SK-N-SH (cell line): ENCODE results near the gene UST. TPM values are rescaled to one million over a fixed set of nuclear protein-coding genes. Genes with fewer than 3 reads are reported as not detected.

ENCODE experiments used
- CTCF ChIA-PET: fragments of 300-600, 350-600 bp; formaldehyde crosslinking; extraction: SDS; loops from one replicate; lab custom pipeline; 2021; lab: Yijun Ruan, JAX
- POLR2A ChIA-PET: fragments of 350-600 bp; sonication (Branson Sonifier 250); formaldehyde crosslinking; extraction: SDS; loops from one replicate; lab custom pipeline; 2020; ENCODE audit warnings: antibody characterized with exemption, inconsistent platforms; lab: Yijun Ruan, JAX
- DNase-seq: peaks from one replicate; pipeline ENCODE4 v3.0.0; 2012
- H2AFZ ChIP-seq: fragments of 200-600 bp; sonication (generic); 2 replicates; pipeline ENCODE4 v1.8.1; 2016; ENCODE audit warnings: antibody characterized with exemption, mild to moderate bottlenecking, low read depth
- H3F3A ChIP-seq: fragments of 200-600 bp; sonication (generic); replicated peaks from 2 replicates; pipeline ENCODE3; 2016; ENCODE audit warnings: antibody characterized with exemption, mild to moderate bottlenecking; ENCODE audit not compliant: insufficient read depth
- H3K27ac ChIP-seq, 2 experiments: fragments of 200-500 bp in 1 of 2; fragments of 200-600 bp in 1 of 2; sonication (Bioruptor generic) in 1 of 2; sonication (generic), shearing (Covaris generic) in 1 of 2; 2 replicates each; pipeline versions ENCODE4 v1.5.1 to v1.6.1; 2014 to 2016; ENCODE audit warnings: low read depth in 2 of 2, inconsistent platforms in 1 of 2, low read length in 1 of 2, mild to moderate bottlenecking in 1 of 2, mixed read lengths in 1 of 2
- H3K27me3 ChIP-seq: fragments of 200-600 bp; sonication (generic), shearing (Covaris generic); 2 replicates; pipeline ENCODE4 v1.6.1; 2016; ENCODE audit warnings: mixed run types; ENCODE audit not compliant: insufficient read depth
- H3K36me3 ChIP-seq, 2 experiments: fragments of 200-500 bp in 1 of 2; fragments of 200-600 bp in 1 of 2; sonication (Bioruptor generic) in 1 of 2; sonication (generic) in 1 of 2; replicated peaks in 1 of 2; 2 replicates each; pipeline versions ENCODE3 to v1.5.1; 2014 to 2016; ENCODE audit warnings: low read length in 1 of 2, mild to moderate bottlenecking in 1 of 2; ENCODE audit not compliant: insufficient read depth in 2 of 2, control insufficient read depth in 1 of 2
- H3K4me1 ChIP-seq, 2 experiments: fragments of 200-500 bp in 1 of 2; fragments of 200-600 bp in 1 of 2; sonication (Bioruptor generic) in 1 of 2; sonication (generic), shearing (Covaris generic) in 1 of 2; 2 replicates each; pipeline versions ENCODE4 v1.5.1 to v1.6.1; 2014 to 2016; ENCODE audit warnings: low read depth in 1 of 2, low read length in 1 of 2, mixed run types in 1 of 2; ENCODE audit not compliant: insufficient read depth in 2 of 2, control insufficient read depth in 1 of 2
- H3K4me2 ChIP-seq: fragments of 200-600 bp; sonication (generic), shearing (Covaris generic); 2 replicates; pipeline ENCODE4 v1.6.1; 2017; ENCODE audit warnings: mixed run types
- H3K4me3 ChIP-seq, 2 experiments: fragments of 200-500 bp in 1 of 2; fragments of 200-600 bp in 1 of 2; sonication (Bioruptor generic) in 1 of 2; sonication (generic), shearing (Covaris generic) in 1 of 2; 2 replicates each; pipeline versions ENCODE4 v1.5.1 to v1.8.1; 2014 to 2016; ENCODE audit warnings: low read depth in 2 of 2, inconsistent platforms in 1 of 2, low read length in 1 of 2, mild to moderate bottlenecking in 1 of 2, mixed read lengths in 1 of 2, moderate library complexity in 1 of 2
- H3K79me2 ChIP-seq: fragments of 200-600 bp; sonication (generic); 2 replicates; pipeline ENCODE4 v1.8.1; 2017; ENCODE audit warnings: mild to moderate bottlenecking; ENCODE audit not compliant: insufficient read depth
- H3K9ac ChIP-seq: fragments of 200-600 bp; sonication (generic); 2 replicates; pipeline ENCODE4 v1.6.1; 2017; ENCODE audit warnings: mixed run types
- H3K9me2 ChIP-seq: fragments of 200-600 bp; sonication (generic); 2 replicates; pipeline ENCODE4 v1.6.1; 2017; ENCODE audit warnings: mixed run types
- H3K9me3 ChIP-seq: fragments of 200-600 bp; sonication (generic); 2 replicates; pipeline ENCODE4 v1.6.1; 2017; ENCODE audit warnings: mixed run types, mild to moderate bottlenecking, moderate library complexity
- H4K20me1 ChIP-seq: fragments of 200-600 bp; sonication (generic); 2 replicates; pipeline ENCODE4 v1.6.1; 2017; ENCODE audit warnings: mild to moderate bottlenecking, mixed run types; ENCODE audit not compliant: insufficient read depth
- CHD2 ChIP-seq: fragments of 150-350 bp; IDR thresholded peaks from 2 replicates; pipeline ENCODE4 v1.6.1; 2018; ENCODE audit warnings: low read length; ENCODE audit not compliant: partially characterized antibody
- CTCF ChIP-seq: fragments of 200-600 bp; sonication (generic); IDR thresholded peaks from 2 replicates; pipeline ENCODE4 v1.6.1; 2017; ENCODE audit warnings: antibody characterized with exemption, mild to moderate bottlenecking, moderate library complexity
- EP300 ChIP-seq, 2 experiments: IDR thresholded peaks; 2 replicates each; pipeline versions ENCODE4 v1.4.0 to v1.6.1; 2012; ENCODE audit warnings: borderline replicate concordance in 1 of 2, low read depth in 1 of 2, low read length in 1 of 2
- FOSL2 ChIP-seq: IDR thresholded peaks from 2 replicates; pipeline ENCODE4 v1.4.0; 2012; ENCODE audit warnings: low read depth, mild to moderate bottlenecking, moderate library complexity, borderline replicate concordance
- FOXJ3 ChIP-seq: sonication (generic); formaldehyde crosslinking; IDR thresholded peaks from 2 replicates; pipeline ENCODE4 v1.5.1; 2020; ENCODE audit warnings: mild to moderate bottlenecking, missing genetic modification reagents
- FOXM1 ChIP-seq: IDR thresholded peaks from 2 replicates; pipeline ENCODE4 v1.4.0; 2012; ENCODE audit warnings: low read depth, mild to moderate bottlenecking
- GATA2 ChIP-seq: sonication (generic); formaldehyde crosslinking; IDR thresholded peaks from 2 replicates; pipeline ENCODE4 v1.5.0; 2020; ENCODE audit warnings: mild to moderate bottlenecking, missing genetic modification reagents
- JUND ChIP-seq: IDR thresholded peaks from 2 replicates; pipeline ENCODE4 v1.4.0; 2012
- MAX ChIP-seq: IDR thresholded peaks from 2 replicates; pipeline ENCODE4 v1.4.0; 2012; ENCODE audit warnings: low read depth
- NFIC ChIP-seq: IDR thresholded peaks from 2 replicates; pipeline ENCODE4 v1.4.0; 2012; ENCODE audit warnings: borderline replicate concordance
- POLR2AphosphoS5 ChIP-seq: IDR thresholded peaks from 2 replicates; pipeline ENCODE4 v1.6.1; 2012; ENCODE audit warnings: low read depth, low read length
- RCOR1 ChIP-seq: fragments of 150-350 bp; IDR thresholded peaks from 2 replicates; pipeline ENCODE4 v1.6.1; 2017; ENCODE audit warnings: antibody characterized with exemption, low read length
- SIN3A ChIP-seq: IDR thresholded peaks from 2 replicates; pipeline ENCODE4 v1.6.1; 2012; ENCODE audit warnings: low read depth, mild to moderate bottlenecking, low read length, moderate library complexity, borderline replicate concordance
- TAF1 ChIP-seq: IDR thresholded peaks from 2 replicates; pipeline ENCODE4 v1.6.1; 2012; ENCODE audit warnings: low read depth, mild to moderate bottlenecking, low read length, moderate library complexity, borderline replicate concordance
- USF2 ChIP-seq: fragments of 150-350 bp; IDR thresholded peaks from 2 replicates; pipeline ENCODE4 v1.6.1; 2017; ENCODE audit warnings: antibody characterized with exemption, low read length, low read depth, borderline replicate concordance
- ZBTB33 ChIP-seq: IDR thresholded peaks from 2 replicates; pipeline ENCODE4 v1.4.0; 2012; ENCODE audit warnings: low read depth, borderline replicate concordance
- WGBS: methylation state at CpG from one replicate; pipeline ENCODE4 v1.1.6; 2017; ENCODE audit warnings: low lambda C conversion rate; 5-methylcytosine and 5-hydroxymethylcytosine counted together
- polyA plus RNA-seq, 3 experiments: library from polyadenylated mRNA; depleted of rRNA; stranded (reverse); fragments of >200 nt; gene quantifications; 2 replicates each; pipeline ENCODE4 v1.2.3, GENCODE V29; 2012
- TF ChIP-seq, protein P1 (sequence below): fragments of 150-350 bp; IDR thresholded peaks from 2 replicates; pipeline ENCODE4 v1.6.1; 2016; ENCODE audit warnings: mild to moderate bottlenecking, low read depth, low read length

UST gene
- polyA plus RNA-seq, 1 of the 3 experiments (the other 2 are of a cell fraction) = 1.7 TPM

GRCh38 chr6:148868901-148869300 lies 122.1 kb downstream of the UST start:
- Histone ChIP-seq H3K4me1 (peaks cover 0 to 4% of the 10 kb centered on the region in 2 experiments; a peak in 1 of 4 replicates), H3K9me3 (no peaks in the 10 kb centered on the region), H3F3A (peaks cover 27% of the 10 kb centered on the region), H3K9ac (no peak overlapping the region), H3K27ac (peak overlapping the region; percentile 39 to 84; a peak in 3 of 4 replicates), H3K27me3 (no peaks in the 10 kb centered on the region), H3K4me3 (no peak overlapping the region), H3K9me2 (no peaks in the 10 kb centered on the region), H3K4me2 (peak overlapping the region; percentile 34; the same call in 1 of the 2 replicates), H3K79me2 (no peaks in the 10 kb centered on the region), H2AFZ (no peak overlapping the region), H3K36me3 (no peaks in the 10 kb centered on the region), H4K20me1 (no peaks in the 10 kb centered on the region)
- ChIA-PET CTCF (no interaction called here), POLR2A (no interaction called here)
- TF ChIP-seq MAX (no peak), NFIC (no peak), CHD2 (no peak), SIN3A (no peak), POLR2AphosphoS5 (no peak), GATA2 (CRISPR knock-in tag) (no peak), FOXJ3 (CRISPR knock-in tag) (no peak), JUND (no peak), CTCF (no peak), EP300 (IDR thresholded peaks at IDR 0.05; ENCODE audit: borderline replicate concordance in 1 of 2, low read depth in 1 of 2, low read length in 1 of 2) (no peak), TAF1 (no peak), RCOR1 (no peak), FOSL2 (no peak), USF2 (no peak), ZBTB33 (no peak), FOXM1 (no peak)
- TF ChIP-seq, protein P1, sequence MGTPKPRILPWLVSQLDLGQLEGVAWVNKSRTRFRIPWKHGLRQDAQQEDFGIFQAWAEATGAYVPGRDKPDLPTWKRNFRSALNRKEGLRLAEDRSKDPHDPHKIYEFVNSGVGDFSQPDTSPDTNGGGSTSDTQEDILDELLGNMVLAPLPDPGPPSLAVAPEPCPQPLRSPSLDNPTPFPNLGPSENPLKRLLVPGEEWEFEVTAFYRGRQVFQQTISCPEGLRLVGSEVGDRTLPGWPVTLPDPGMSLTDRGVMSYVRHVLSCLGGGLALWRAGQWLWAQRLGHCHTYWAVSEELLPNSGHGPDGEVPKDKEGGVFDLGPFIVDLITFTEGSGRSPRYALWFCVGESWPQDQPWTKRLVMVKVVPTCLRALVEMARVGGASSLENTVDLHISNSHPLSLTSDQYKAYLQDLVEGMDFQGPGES = no peak
- DNase-seq = no peak
- 28% methylated on average over 2 of the region's 2 CpGs for WGBS
